H1 (cell line): ENCODE data around the gene DIP2C. TPM values are rescaled to one million over a fixed set of nuclear protein-coding genes. Genes with fewer than 3 reads are reported as not detected.

ENCODE experiments used
- SP1 ChIP-seq: IDR thresholded peaks from 2 replicates; pipeline ENCODE4 v1.6.1; 2011; ENCODE audit warnings: low read depth, low read length
- SP4 ChIP-seq: IDR thresholded peaks from 2 replicates; pipeline ENCODE4 v1.6.1; 2012; ENCODE audit warnings: low read length, inconsistent platforms
- polyA plus RNA-seq, 7 experiments: library from polyadenylated mRNA; depleted of rRNA in 3 of 7; stranded (reverse) in 5 of 7; unstranded in 2 of 7; fragments of >200 nt in 5 of 7; fragments of 200-250 nt in 2 of 7; gene quantifications; 1 replicate in 5 of 7; 2 replicates in 1 of 7; 4 replicates in 1 of 7; pipeline versions ENCODE4 v1.2.1 to v1.2.3, GENCODE V29; 2011 to 2013; ENCODE audit warnings: missing spikeins in 2 of 7, mixed read lengths in 2 of 7
- total RNA-seq: library from RNA; stranded (reverse); fragmentation: NEBNext Ultra II Directional; extraction: Animal tissue kit (Norgen Biotek cat#: 25700); gene quantifications from 2 replicates; pipeline ENCODE4 v1.2.1, GENCODE V29; 2021
- TF ChIP-seq, protein P1 (sequence below), 3 experiments: IDR thresholded peaks; 1 replicate in 2 of 3; 2 replicates in 1 of 3; pipeline versions ENCODE4 v1.5.1 to v1.6.1; 2011; ENCODE audit warnings: low read length in 3 of 3, mild to moderate bottlenecking in 3 of 3, inconsistent platforms in 2 of 3, low read depth in 1 of 3, moderate library complexity in 1 of 3; ENCODE audit not compliant: insufficient read depth in 1 of 3; ENCODE audit errors: control extremely low read depth in 1 of 3
- TF ChIP-seq, protein P2 (sequence below): IDR thresholded peaks from 2 replicates; pipeline ENCODE4 v1.6.1; 2012; ENCODE audit warnings: inconsistent platforms

The DIP2C gene
- total and polyA plus RNA-seq, 2 of the 8 experiments (the other 6 are each of a cell fraction or from before 2014, with no cell fraction given) = 3.8 to 9.3 TPM

DNA sequence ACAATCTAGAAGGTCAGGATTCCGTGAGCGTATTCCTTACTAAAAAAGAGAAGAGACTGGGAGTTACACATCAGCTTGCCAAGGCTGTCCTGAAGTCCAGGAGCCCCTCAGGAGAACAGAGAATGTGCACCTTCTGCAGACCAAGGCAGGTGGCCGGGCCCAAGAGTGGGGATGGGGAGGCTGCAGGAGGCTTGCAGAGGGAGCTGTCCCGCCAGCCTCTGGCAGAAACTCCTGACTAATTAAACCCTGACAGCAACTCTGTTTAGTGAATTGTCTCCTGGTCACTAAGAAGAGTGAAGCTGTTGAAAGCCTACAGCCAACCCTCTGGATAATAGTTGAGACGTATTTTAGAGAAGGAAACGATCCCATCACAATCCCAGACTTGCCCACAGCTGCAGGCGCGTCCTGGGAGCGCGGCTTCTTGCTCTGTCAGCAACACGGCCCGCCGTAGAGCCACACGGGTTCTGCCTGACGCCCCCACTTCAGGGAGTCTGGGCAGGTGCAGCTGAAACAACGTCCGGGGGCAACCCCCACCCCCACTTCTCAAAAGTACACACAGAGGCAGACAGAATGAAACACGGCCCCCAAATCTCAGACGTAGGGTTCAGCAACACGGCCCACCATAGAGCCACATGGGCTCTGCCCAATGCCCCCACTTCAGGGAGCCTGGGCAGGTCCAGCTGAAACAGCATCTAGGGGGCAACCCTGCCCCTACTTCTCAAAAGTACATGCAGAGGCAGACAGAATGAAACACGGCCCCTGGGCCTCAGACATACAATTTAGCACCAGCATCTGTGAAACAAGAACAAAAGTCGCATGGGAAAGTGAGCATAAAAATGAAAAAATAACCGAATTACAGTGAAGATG is 45.2 kb downstream of the DIP2C start (continued):
- TF ChIP-seq, protein P1, sequence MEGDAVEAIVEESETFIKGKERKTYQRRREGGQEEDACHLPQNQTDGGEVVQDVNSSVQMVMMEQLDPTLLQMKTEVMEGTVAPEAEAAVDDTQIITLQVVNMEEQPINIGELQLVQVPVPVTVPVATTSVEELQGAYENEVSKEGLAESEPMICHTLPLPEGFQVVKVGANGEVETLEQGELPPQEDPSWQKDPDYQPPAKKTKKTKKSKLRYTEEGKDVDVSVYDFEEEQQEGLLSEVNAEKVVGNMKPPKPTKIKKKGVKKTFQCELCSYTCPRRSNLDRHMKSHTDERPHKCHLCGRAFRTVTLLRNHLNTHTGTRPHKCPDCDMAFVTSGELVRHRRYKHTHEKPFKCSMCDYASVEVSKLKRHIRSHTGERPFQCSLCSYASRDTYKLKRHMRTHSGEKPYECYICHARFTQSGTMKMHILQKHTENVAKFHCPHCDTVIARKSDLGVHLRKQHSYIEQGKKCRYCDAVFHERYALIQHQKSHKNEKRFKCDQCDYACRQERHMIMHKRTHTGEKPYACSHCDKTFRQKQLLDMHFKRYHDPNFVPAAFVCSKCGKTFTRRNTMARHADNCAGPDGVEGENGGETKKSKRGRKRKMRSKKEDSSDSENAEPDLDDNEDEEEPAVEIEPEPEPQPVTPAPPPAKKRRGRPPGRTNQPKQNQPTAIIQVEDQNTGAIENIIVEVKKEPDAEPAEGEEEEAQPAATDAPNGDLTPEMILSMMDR (IDR thresholded peaks at IDR 0.05; ENCODE audit: control extremely low read depth in 1 of 3, insufficient read depth in 1 of 3, low read depth in 1 of 3, low read length in 3 of 3) = no peak
- TF ChIP-seq, protein P2, sequence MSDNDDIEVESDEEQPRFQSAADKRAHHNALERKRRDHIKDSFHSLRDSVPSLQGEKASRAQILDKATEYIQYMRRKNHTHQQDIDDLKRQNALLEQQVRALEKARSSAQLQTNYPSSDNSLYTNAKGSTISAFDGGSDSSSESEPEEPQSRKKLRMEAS = no peak
- TF ChIP-seq SP1 = no peak
- no peak for TF ChIP-seq SP4
